GM04503 (cell line): ENCODE measurements around the gene METTL16.

Experiments used
- DNase-seq: peaks from one replicate; pipeline ENCODE4 v3.0.0-alpha.2; 2012; ENCODE audit warnings: low read depth

METTL16 gene

DNA sequence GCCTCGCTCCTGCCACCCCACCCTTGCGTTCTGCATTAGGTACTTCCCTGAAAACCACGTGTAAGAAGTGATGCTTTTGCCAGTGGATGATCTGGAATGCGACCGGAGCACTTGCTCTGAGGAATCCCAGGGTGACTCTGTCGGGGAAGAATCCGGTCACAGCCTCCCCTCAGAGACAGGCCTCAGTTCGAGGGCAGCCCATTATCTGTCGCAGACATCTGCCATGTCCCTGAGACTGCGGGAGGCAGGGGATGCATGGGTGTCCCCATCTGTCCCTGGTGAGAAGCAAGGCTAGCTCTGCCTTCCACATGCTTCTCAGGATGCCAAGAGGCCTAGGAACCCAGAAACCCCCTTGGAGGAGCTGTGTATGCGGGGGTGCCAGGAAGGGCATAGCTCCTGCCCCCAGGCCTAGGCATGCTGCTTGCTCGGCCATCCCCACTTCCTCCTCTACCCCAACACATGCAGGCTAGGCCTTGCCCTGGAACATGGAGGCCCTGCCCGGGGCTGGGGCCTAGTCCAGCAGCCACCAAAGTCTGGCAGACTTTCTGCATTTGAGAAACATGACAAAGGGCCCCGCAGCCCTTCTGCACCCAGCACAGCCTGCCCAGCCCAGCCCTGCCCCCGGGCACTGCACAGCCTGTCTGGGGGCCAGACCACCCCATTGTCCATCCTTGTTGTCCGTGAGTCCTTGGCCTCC lies 131.3 kb downstream of the METTL16 start:
- no peak for DNase-seq

DNA sequence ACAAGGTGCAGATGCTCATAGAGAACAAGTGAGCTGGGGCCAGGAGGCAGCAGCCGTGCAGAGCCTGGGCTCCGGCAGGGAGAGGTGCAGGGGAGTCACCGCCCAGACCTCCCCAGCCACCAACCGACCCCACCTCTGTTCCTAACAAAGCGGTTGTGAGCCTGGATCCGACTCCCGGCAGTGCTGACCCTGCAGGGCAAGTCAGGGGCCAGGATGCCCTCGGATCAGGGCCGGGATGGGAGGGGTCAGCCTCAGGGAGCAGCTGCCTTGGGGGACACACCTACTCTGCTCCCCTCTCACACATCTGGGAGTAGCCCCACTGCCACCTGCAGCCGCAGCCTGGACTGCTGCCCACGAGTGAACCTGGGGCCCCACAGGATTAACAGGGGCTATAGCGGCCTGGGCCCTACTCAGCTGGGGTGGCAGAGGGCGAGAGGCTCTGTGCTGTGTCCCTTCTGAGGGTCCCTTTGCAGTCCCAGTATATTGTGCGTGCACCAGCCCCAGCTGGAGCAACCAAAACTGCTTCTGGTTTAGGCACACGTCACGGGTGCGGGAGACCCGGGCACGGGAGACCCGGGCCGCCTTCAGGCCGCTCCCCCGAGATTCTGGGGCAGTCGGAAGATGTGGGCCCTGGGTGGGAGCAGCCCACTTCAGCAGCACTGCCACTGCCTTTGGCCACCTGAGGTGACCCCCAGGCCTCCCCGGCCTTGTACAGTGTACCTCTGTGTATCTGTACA lies 132.0 kb downstream of the METTL16 start:
- DNase-seq, result no peak

DNA sequence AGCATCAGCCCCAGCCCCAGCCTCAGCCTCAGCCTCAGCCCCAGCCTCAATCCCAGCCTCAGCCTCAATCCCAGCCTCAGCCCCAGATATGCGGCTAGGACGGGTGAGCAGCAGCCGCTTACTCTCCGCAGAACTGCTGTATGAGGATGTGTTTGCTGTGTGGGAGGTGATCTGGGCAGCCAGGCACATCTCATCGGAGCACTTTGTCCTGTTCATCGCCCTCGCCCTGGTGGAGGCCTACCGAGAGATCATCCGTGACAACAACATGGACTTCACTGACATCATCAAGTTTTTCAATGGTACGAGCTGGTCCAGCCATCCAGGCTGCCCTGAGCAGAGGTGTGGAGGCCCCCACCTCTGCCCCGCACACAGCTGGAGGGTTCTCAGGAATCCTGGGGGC lies 132.8 kb downstream of the METTL16 start:
- no peak for DNase-seq

DNA sequence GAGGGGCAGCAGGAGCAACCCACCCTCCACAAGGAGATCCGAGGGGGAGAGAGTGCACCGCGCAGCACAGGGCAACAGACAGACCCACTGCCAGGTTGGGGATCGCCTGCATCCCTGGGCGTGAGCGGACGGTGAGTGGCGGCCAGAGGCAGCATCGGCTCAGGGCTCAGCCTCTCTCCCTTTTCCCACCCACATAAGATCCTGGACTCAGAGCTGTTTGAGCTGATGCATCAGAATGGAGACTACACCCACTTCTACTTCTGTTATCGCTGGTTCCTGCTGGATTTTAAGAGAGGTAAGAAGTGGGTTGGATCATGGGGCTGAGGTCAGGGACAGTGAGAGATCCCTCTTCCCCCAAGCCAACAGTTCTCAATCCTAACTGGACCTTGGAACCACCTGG lies 134.0 kb downstream of the METTL16 start:
- no peak for DNase-seq

DNA sequence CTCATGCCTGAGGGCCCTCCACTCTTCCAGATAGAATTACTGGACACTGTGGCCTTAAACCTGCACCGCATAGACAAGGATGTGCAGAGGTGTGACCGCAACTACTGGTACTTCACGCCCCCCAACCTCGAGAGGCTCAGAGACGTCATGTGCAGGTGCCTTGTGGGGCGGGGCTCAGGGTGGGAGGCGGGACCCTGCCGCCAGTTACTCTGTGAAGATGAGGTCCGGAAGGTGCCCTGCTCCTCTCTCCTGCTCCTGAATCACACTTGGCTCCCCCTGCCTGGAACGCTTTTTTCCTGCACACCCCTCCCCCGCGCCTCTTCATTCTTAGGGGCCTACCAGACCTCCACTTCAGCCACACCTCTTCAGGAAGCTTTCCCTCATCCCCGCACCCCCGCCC lies 135.6 kb downstream of the METTL16 start:
- no peak for DNase-seq

DNA sequence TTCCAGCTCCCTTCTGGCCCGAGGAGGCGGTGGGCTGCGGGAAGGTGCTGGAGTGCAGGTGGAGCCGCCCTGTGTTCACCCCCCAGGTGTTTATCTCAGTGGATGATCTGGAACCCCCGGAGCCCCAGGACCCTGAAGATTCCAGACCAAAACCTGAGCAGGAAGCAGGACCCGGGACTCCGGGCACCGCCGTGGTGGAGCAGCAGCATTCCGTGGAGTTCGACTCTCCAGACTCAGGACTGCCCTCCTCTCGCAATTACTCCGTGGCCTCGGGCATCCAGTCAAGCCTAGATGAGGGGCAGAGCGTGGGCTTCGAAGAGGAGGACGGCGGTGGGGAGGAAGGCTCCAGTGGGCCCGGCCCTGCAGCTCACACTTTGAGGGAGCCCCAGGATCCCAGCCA lies 136.3 kb downstream of the METTL16 start:
- DNase-seq, result no peak

DNA sequence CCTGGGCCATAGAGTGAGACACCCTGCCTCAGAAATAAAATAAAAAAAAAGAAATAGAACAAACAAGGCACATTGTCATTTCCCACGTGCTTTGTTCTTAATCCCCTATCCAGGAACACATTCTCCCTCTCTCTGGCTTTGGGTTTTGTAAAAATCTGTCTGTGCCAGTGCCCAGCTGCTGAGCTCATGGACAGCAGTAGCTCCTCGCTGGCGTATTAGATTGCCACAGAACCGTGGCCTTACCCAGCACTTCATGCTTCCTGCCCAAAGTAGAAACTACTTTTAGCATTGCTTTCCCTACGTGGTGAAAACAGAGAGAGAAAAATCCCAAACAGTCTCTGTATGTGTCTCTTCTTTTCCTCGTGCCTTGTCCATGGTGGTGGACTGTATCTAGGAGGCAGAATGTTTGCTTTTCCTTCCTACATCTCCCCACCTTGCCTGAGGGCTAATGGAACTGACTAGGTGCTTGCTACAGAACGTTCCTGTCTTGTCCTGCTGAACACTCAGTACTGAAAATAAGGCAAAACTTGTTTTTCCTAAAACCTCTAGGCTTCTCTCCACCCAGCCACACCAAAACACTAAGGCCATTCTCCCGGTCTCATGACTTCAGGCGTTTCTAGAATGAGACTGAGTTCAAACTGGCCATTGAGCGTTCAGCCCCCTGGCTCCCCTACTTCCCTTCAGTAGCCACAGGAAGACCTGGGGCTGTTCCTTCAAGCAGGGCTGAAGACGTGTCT lies 137.0 kb downstream of the METTL16 start:
- no peak for DNase-seq

DNA sequence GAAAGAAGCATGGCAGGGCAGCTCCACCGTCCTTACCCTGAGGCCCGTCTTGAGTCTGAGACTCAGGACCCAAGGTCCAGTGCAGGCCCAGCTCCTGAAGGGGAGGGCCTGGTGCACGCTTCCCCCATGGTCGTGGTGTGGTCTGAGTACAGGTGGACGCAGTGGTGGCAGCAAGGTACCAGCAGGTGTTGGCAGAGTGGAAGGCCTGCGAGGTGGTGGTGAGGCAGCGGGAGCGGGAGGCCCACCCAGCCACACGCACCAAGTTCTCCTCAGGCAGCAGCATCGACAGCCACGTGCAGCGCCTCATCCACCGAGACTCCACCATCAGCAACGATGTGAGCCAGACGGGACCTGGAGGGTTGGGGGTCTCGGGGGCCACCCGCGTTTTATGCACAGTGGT lies 138.5 kb downstream of the METTL16 start:
- DNase-seq, result no peak

DNA sequence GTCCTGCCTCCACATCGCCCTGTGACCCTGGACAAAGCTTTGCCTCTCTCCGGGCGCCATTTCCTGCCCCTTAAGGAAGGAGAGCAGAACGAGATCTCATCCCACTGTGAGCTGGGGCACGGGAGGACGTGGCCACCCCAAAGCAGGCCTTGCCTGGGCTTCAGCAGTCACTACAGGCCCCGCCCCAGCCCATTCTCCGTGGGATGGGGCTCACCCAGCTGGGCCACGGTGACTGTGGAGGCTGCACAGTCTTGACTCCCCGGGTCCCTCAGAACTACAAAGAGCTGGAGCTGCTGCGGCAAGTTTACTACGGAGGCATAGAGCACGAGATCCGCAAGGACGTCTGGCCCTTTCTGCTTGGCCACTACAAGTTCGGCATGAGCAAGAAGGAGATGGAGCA lies 139.0 kb downstream of the METTL16 start:
- no peak for DNase-seq

DNA sequence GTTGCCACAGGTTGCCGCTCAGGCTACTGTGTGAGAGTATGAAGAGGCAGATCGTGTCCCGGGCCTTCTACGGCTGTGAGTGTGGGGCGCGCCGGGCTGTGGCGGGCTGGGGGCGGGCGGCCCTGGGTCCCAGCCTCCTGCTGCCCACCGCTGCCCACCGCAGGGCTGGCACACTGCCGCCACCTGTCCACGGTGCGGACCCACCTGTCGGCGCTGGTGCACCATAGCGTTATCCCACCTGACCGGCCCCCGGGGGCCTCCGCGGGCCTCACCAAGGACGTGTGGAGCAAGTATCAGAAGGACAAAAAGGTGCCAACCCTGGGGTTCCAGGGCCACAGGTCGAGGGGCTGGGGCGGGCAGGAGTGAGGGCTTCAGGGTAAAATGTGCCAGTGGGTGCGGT lies 139.5 kb downstream of the METTL16 start:
- DNase-seq, result no peak

DNA sequence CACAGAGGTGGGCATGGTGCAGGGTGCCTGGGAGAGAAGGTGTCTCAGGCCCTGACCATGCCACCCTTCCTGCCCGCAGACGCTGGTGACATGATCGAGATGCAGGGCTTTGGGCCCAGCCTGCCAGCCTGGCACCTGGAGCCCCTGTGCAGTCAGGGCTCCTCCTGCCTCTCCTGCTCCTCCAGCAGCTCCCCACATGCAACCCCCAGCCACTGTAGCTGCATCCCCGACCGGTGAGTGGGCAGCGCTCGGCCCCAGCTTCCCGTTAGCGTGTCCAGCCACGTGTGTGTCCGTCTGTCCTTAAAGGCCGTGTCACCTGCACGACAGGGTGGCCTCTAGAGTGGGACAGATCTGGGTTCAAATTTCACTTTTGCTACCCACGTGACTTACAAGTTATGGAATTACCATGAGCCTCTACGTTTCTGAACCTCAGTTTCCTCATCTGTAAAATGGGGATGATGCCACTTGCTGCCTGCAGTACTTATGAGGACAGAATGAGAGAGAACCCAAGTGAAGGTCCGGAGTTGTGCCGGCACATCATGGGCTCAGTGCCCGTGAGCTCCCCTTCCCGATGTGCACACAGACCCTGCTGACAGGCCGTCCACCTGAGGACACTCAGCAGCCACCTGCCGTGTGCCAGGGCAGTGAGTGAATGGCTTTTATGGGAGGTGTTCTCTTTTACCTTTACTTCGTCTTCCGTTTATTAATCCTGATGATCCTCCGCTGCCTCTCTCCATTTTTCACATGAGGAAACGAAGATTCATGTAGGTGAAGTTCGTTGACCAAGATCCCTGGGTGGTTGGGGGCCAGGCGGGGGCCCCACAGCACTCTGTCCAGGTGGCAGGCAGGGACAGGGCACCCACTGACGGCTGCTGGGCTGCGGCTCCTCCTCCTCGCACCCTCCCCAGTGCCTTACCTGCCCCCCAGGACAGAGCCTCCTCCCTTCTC lies 140.2 kb downstream of the METTL16 start:
- no peak for DNase-seq

DNA sequence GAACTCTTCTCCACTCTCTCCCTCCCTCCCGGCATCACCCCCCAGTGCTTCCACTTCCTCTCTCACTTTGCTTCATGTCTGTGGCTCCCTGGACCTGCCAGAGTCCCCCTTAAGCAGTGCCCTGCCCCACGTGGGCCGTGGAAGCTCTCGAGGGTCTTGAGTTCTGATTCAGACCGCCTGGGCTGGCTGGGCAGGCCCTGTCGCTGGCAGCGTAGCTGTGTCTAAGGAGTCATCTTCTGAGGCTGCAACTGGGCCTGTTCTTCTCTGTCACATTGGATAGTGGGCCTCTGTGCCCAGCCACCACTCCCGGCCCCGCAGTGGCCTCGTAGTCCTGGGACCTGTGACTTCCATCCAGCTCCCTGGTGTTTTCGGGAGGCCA lies 141.5 kb downstream of the METTL16 start:
- no peak for DNase-seq

DNA sequence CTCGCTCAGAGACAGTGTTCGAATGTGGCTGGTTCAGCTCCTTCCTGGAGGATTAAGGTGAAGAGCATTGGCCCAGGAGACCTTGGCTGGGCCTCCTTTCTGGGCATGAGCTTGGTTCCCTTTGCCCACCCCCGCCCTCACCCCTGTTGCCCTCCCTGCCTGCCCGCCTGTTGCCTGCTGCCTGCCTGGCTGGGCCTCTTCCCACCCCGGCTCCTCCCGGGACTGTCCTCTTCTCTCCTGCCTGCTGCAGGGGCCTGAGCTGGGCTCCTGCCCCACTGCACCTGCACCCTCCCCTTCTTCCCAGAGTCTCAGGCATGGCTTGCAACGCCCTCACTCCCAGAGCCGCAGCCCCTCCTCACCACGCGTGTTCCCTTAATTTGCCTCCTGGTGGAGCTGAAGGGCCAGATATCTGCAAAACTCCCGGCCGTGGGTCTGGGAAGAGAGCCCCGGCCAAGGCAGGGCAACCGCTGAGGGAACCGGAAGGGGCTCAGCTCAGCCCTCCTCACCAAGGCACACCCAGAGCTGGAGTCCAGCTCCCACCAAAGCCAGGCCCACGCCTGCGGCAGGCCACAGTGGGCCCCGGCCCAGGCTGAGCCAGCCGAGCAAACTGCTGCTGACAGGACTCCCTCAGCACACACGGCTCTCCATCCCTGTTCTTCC lies 142.0 kb downstream of the METTL16 start:
- no peak for DNase-seq

DNA sequence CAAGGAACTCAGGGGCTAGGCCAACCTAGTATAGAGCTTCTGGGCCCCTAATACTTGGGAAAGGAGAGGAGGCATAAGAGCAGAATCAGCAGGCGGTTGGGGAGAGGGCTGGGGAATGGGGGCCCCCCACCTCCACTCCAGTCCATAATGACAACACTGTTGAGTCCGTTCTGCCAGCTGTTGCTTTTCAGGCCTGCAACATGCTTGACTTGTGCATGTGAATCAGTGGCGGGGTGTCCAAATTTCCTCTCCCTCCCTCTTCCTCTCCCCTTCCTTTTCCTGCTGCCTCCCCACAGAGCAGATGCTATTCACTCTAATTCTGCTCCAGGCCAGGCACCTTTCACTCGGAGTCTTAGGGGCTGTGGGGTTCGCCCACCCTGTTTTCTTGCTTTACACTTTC lies 142.6 kb downstream of the METTL16 start:
- DNase-seq, result no peak

DNA sequence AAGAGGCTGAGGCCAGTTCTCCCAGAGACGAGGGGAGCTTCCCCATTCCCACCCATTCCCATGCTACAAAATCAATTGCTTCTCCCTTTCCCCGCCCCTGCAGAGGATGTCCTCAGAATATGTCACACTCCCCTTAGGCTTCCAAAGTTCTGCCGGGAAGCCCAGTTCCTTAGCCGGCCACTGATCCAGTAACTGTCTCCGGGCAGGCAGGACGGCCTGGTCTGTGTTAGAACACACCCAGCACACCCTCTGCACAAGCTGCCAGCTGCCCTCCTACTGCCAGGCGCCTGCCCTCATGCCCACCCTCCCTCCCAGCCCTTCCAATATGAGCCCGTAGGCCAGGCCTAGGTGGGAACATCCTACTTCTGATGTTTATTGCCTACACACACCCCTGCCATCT lies 143.3 kb downstream of the METTL16 start:
- DNase-seq, result no peak

DNA sequence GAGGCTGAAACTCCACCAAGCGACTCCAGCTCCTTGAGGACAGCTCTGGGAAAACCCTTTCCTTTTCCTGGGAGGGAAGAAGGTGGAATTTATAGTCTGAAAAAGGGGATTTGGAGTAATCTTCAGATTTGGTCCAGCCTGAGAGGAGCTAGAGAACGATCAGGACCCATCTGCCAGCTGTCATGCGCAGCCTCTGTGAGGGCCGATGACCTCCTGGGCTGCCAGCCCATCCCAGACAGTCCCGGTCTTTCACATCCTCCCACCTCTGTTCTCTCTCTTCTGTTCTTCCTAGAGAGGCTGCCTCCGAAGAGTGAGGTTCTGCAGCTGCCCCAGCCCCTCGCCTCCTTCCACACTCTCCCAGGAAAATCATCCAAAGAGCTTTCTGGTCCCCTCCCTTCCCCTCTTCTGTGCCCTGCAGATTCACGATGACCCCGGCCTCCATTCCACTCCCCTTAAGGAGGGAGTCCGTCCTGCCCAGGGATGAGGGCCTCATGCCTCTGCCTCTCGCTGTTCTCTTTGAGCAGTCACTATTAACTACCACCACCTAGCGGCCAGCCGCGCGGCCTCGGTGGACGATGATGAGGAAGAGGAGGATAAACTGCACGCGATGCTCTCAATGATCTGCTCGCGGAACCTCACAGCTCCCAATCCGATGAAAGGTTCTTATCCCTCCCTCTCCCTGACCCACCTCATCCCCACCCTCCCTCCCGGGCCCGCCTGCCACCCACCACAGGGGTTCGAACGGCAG lies 144.8 kb downstream of the METTL16 start:
- no peak for DNase-seq
